GM19463 (cell line): Measurements from ENCODE around the gene LAMB1.

Experiments
- ATAC-seq: cut with Tn5 transposase; IDR thresholded peaks from one replicate; pipeline ENCODE4 v1.9.1; 2021; ENCODE audit warnings: mild to moderate bottlenecking, moderate library complexity; ENCODE audit not compliant: unreplicated experiment

LAMB1 gene

GRCh38 chr7:107999779-108000560 is 3.0 kb downstream of the LAMB1 start:
- no peak for ATAC-seq

GRCh38 chr7:107998660-107999480 is 4.1 kb downstream of the LAMB1 start:
- ATAC-seq: no peak

GRCh38 chr7:107998150-107998549 is 4.8 kb downstream of the LAMB1 start:
- ATAC-seq: no peak

GRCh38 chr7:107996072-107996882 is 6.7 kb downstream of the LAMB1 start:
- no peak for ATAC-seq

GRCh38 chr7:107995184-107996071 is 7.5 kb downstream of the LAMB1 start:
- ATAC-seq: no peak

GRCh38 chr7:107994421-107995030 is 8.4 kb downstream of the LAMB1 start:
- no peak for ATAC-seq

GRCh38 chr7:107993891-107994291 is 9.1 kb downstream of the LAMB1 start:
- ATAC-seq: no peak

GRCh38 chr7:107989618-107990373 is 13.2 kb downstream of the LAMB1 start:
- no peak for ATAC-seq

- no peak for ATAC-seq
Measured at GRCh38 chr7:107982918-107983389, 20.0 kb downstream of the LAMB1 start.

GRCh38 chr7:107982042-107982840 is 20.7 kb downstream of the LAMB1 start:
- no peak for ATAC-seq

- ATAC-seq: no peak
Measured at GRCh38 chr7:107981466-107981865, 21.5 kb downstream of the LAMB1 start.

GRCh38 chr7:107980671-107981190 is 22.2 kb downstream of the LAMB1 start:
- no peak for ATAC-seq

GRCh38 chr7:107980171-107980570 is 22.8 kb downstream of the LAMB1 start:
- ATAC-seq: no peak

GRCh38 chr7:107978815-107979408 is 24.0 kb downstream of the LAMB1 start:
- no peak for ATAC-seq

- ATAC-seq: no peak
Measured at GRCh38 chr7:107977048-107977447, 25.9 kb downstream of the LAMB1 start.

GRCh38 chr7:107976620-107977019 is 26.3 kb downstream of the LAMB1 start:
- no peak for ATAC-seq

GRCh38 chr7:107975394-107976013 is 27.5 kb downstream of the LAMB1 start:
- no peak for ATAC-seq
